IMR-90 (cell line): ENCODE data around the gene KRT73. TPM values are rescaled to one million over a fixed set of nuclear protein-coding genes. Genes with fewer than 3 reads are reported as not detected.

Source experiments
- ATAC-seq: fragments of 200-7000 bp; cut with Tn5 transposase; 2 replicates; pipeline ENCODE4 v1.9.1; 2020; ENCODE audit warnings: low read depth, mild to moderate bottlenecking, moderate library complexity
- BruUV-seq: library from RNA; stranded (reverse); fragments of 400-500 nt; replicated peaks from 2 replicates; lab custom pipeline; 2021; lab: Mats Ljungman, UMichigan
- CTCF ChIA-PET: fragments of 300-600 bp; formaldehyde crosslinking; extraction: SDS; loops from one replicate; lab custom pipeline; 2021; ENCODE audit warnings: antibody characterized with exemption; lab: Yijun Ruan, JAX
- POLR2A ChIA-PET: fragments of 300-600 bp; sonication (Branson Sonifier 250); formaldehyde crosslinking; loops from one replicate; lab custom pipeline; 2022; ENCODE audit warnings: antibody characterized with exemption; ENCODE audit not compliant: unreplicated experiment; lab: Charles Lee
- DNase-seq: peaks from one replicate; pipeline ENCODE4 v3.0.0; 2013
- H2AFZ ChIP-seq: replicated peaks from 2 replicates; pipeline ENCODE3; 2013; ENCODE audit warnings: low read length, mild to moderate bottlenecking; ENCODE audit not compliant: poor library complexity
- H2AK5ac ChIP-seq: 2 replicates; pipeline ENCODE4 v1.6.1; 2013; ENCODE audit warnings: low read depth, low read length, inconsistent platforms
- H2AK9ac ChIP-seq: replicated peaks from 2 replicates; pipeline ENCODE3; 2013; ENCODE audit warnings: mild to moderate bottlenecking, low read depth, low read length, moderate library complexity; ENCODE audit not compliant: poor library complexity
- H2BK120ac ChIP-seq: 2 replicates; pipeline ENCODE4 v1.6.1; 2013; ENCODE audit warnings: low read depth, low read length, inconsistent platforms
- H2BK15ac ChIP-seq: 3 replicates; pipeline ENCODE4 v1.6.1; 2013; ENCODE audit warnings: low read depth, low read length, inconsistent platforms
- H2BK20ac ChIP-seq: 2 replicates; pipeline ENCODE4 v1.6.1; 2013; ENCODE audit warnings: low read depth, mild to moderate bottlenecking, inconsistent platforms, low read length, moderate library complexity
- H2BK5ac ChIP-seq: 2 replicates; pipeline ENCODE4 v1.6.1; 2013; ENCODE audit warnings: mild to moderate bottlenecking, low read depth, low read length, inconsistent platforms; ENCODE audit not compliant: poor library complexity, severe bottlenecking
- H3K14ac ChIP-seq: replicated peaks from 2 replicates; pipeline ENCODE4 v1.6.1; 2013; ENCODE audit warnings: low read depth, low read length, inconsistent platforms
- H3K18ac ChIP-seq: 2 replicates; pipeline ENCODE4 v1.6.1; 2013; ENCODE audit warnings: low read depth, low read length, control low read depth
- H3K23ac ChIP-seq: 2 replicates; pipeline ENCODE4 v1.6.1; 2013; ENCODE audit warnings: low read depth, low read length, inconsistent platforms
- H3K27ac ChIP-seq: 2 replicates; pipeline ENCODE4 v1.5.1; 2013; ENCODE audit warnings: mild to moderate bottlenecking, control low read depth, low read length; ENCODE audit not compliant: insufficient read depth
- H3K27me3 ChIP-seq: 2 replicates; pipeline ENCODE4 v1.6.1; 2013; ENCODE audit warnings: low read length; ENCODE audit not compliant: control insufficient read depth, insufficient read depth
- H3K36me3 ChIP-seq: 2 replicates; pipeline ENCODE4 v1.6.1; 2013; ENCODE audit warnings: low read length, mixed read lengths; ENCODE audit not compliant: control insufficient read depth, insufficient read depth
- H3K4ac ChIP-seq: 2 replicates; pipeline ENCODE4 v1.6.1; 2013; ENCODE audit warnings: low read depth, low read length, inconsistent platforms
- H3K4me1 ChIP-seq: 2 replicates; pipeline ENCODE4 v1.6.1; 2013; ENCODE audit warnings: low read length, mixed read lengths; ENCODE audit not compliant: control insufficient read depth, insufficient read depth
- H3K4me2 ChIP-seq: 2 replicates; pipeline ENCODE4 v1.6.1; 2013; ENCODE audit warnings: low read depth, mild to moderate bottlenecking, control low read depth, low read length, moderate library complexity
- H3K4me3 ChIP-seq: 2 replicates; pipeline ENCODE4 v1.5.1; 2013; ENCODE audit warnings: low read depth, mild to moderate bottlenecking, control low read depth, low read length, moderate library complexity; ENCODE audit not compliant: insufficient read depth
- H3K56ac ChIP-seq: 2 replicates; pipeline ENCODE4 v1.6.1; 2013; ENCODE audit warnings: low read length, inconsistent platforms; ENCODE audit not compliant: insufficient read depth; ENCODE audit errors: extremely low read depth
- H3K79me1 ChIP-seq, 2 experiments: 2 replicates each; pipeline ENCODE4 v1.6.1; 2013; ENCODE audit warnings: low read length in 2 of 2, inconsistent platforms in 1 of 2, low read depth in 1 of 2
- H3K9ac ChIP-seq: 2 replicates; pipeline ENCODE4 v1.6.1; 2013; ENCODE audit warnings: low read depth, low read length, control low read depth
- H3K9me1 ChIP-seq: 2 replicates; pipeline ENCODE4 v1.6.1; 2013; ENCODE audit warnings: low read length, inconsistent platforms; ENCODE audit not compliant: insufficient read depth
- H3K9me3 ChIP-seq: 2 replicates; pipeline ENCODE4 v1.6.1; 2013; ENCODE audit warnings: low read length; ENCODE audit not compliant: control insufficient read depth, insufficient read depth
- H4K20me1 ChIP-seq: 2 replicates; pipeline ENCODE4 v1.6.1; 2013; ENCODE audit warnings: low read length, inconsistent platforms; ENCODE audit not compliant: insufficient read depth
- H4K5ac ChIP-seq: 2 replicates; pipeline ENCODE4 v1.6.1; 2013; ENCODE audit warnings: mild to moderate bottlenecking, low read depth, low read length, control low read depth
- H4K8ac ChIP-seq, 2 experiments: 2 replicates each; pipeline ENCODE4 v1.6.1; 2013; ENCODE audit warnings: low read depth in 2 of 2, low read length in 2 of 2, control low read depth in 1 of 2, inconsistent platforms in 1 of 2
- H4K91ac ChIP-seq: 2 replicates; pipeline ENCODE4 v1.6.1; 2013; ENCODE audit warnings: low read depth, low read length, inconsistent platforms; ENCODE audit not compliant: insufficient read depth
- FOS ChIP-seq: fragments of 150-350 bp; IDR thresholded peaks from 2 replicates; pipeline ENCODE4 v1.6.1; 2016; ENCODE audit warnings: low read depth, low read length
- MAZ ChIP-seq: IDR thresholded peaks from 2 replicates; pipeline ENCODE4 v1.6.1; 2012; ENCODE audit warnings: low read depth, mild to moderate bottlenecking, low read length, improper control_type of control experiment, moderate library complexity, borderline replicate concordance
- POLR2A ChIP-seq: IDR thresholded peaks from 2 replicates; pipeline ENCODE4 v1.6.1; 2012; ENCODE audit warnings: mild to moderate bottlenecking, low read depth, low read length
- RAD21 ChIP-seq: IDR thresholded peaks from 2 replicates; pipeline ENCODE4 v1.6.1; 2012; ENCODE audit warnings: low read length, improper control_type of control experiment
- WGBS, 2 experiments: methylation state at CpG; one replicate each; pipeline versions ENCODE4 v1.1.5 to v1.1.7; 2013; ENCODE audit warnings: missing lambda C conversion rate in 2 of 2; ENCODE audit not compliant: insufficient read length in 1 of 2; ENCODE audit errors: extremely low coverage in 2 of 2; 5-methylcytosine and 5-hydroxymethylcytosine counted together
- dilution Hi-C: fragments of 300-500 bp; cut with HindIII; formaldehyde crosslinking; loops from one replicate; pipeline ENCODE4 v1.14.3; 2018; ENCODE audit warnings: low sequenced_read_pairs; ENCODE audit not compliant: unreplicated experiment
- in situ Hi-C: fragments of 300-500 bp; cut with MboI; formaldehyde crosslinking; loops from 3 replicates; pipeline ENCODE4 v1.14.3; 2019; ENCODE audit warnings: low sequenced_read_pairs, inconsistent platforms, mixed read lengths
- intact Hi-C: fragments of 100-400 bp; cut with micrococcal nuclease; formaldehyde crosslinking; loops from 2 replicates; pipeline ENCODE4 v1.10.0; 2022
- polyA plus RNA-seq, 3 experiments: library from polyadenylated mRNA; depleted of rRNA; stranded (reverse); fragments of >200 nt; gene quantifications; 2 replicates each; pipeline ENCODE4 v1.2.3, GENCODE V29; 2012; ENCODE audit warnings: low replicate concordance in 1 of 3
- total RNA-seq: library from RNA; depleted of rRNA; stranded (reverse); fragments of >200 nt; gene quantifications from 2 replicates; pipeline ENCODE4 v1.2.3, GENCODE V29; 2012

KRT73 gene
- total and polyA plus RNA-seq, 2 of the 4 experiments (the other 2 are of a cell fraction) = not detected

- no peak overlapping the region for H3K27ac ChIP-seq
- no peak overlapping the region for H3K14ac ChIP-seq
- H3K4me1 ChIP-seq = no peaks in the 10 kb centered on the region
- H2BK5ac ChIP-seq = no peak overlapping the region
- ATAC-seq = no peak
- intact Hi-C loops = no loop called here
- CTCF ChIA-PET = no interaction called here
- no peak overlapping the region for H4K5ac ChIP-seq
- H3K36me3 ChIP-seq = no peaks in the 10 kb centered on the region
- H3K9me1 ChIP-seq = no peaks in the 10 kb centered on the region
- H4K91ac ChIP-seq = no peak overlapping the region
- H3K4ac ChIP-seq = no peak overlapping the region
- in situ Hi-C loops = no loop called here
- POLR2A ChIA-PET = no interaction called here
- H3K18ac ChIP-seq = no peak overlapping the region
- no peaks in the 10 kb centered on the region for H3K9me3 ChIP-seq
- no peak overlapping the region for H3K23ac ChIP-seq
- H3K4me3 ChIP-seq = no peak overlapping the region
- H3K27me3 ChIP-seq = peaks cover 37% of the 10 kb centered on the region
- H4K20me1 ChIP-seq = no peaks in the 10 kb centered on the region
- H2BK120ac ChIP-seq = no peak overlapping the region
- no peak overlapping the region for H2AK9ac ChIP-seq
- no peak overlapping the region for H2BK20ac ChIP-seq
- no peak overlapping the region for H3K56ac ChIP-seq
- H3K79me1 ChIP-seq = no peaks in the 10 kb centered on the region
- no TSS peak for BruUV-seq
- H4K8ac ChIP-seq = no peak overlapping the region
- no peak overlapping the region for H2AK5ac ChIP-seq
- TF ChIP-seq MAZ (no peak), RAD21 (no peak), POLR2A (no peak), FOS (no peak)
- dilution Hi-C loops = no loop called here
- no peak overlapping the region for H3K9ac ChIP-seq
- no peak overlapping the region for H2AFZ ChIP-seq
- 81% methylated on average over 9 of the region's 9 CpGs; no CpG with 5 or more reads in 1 of the 2 experiments for WGBS, 2 experiments
- no peak for DNase-seq
- no peak overlapping the region for H2BK15ac ChIP-seq
- no peak overlapping the region for H3K4me2 ChIP-seq
These were observed 4.9 kb downstream of the KRT73 start for GRCh38 chr12:52613384-52614030.
